GM12874 (cell line): ENCODE measurements around the gene LENG9.

Source experiments
- CTCF ChIP-seq: IDR thresholded peaks from 2 replicates; pipeline ENCODE4 v1.5.1; 2011; ENCODE audit warnings: low read depth, mild to moderate bottlenecking, control low read depth, low read length, moderate library complexity; ENCODE audit not compliant: insufficient read depth

The LENG9 gene

DNA sequence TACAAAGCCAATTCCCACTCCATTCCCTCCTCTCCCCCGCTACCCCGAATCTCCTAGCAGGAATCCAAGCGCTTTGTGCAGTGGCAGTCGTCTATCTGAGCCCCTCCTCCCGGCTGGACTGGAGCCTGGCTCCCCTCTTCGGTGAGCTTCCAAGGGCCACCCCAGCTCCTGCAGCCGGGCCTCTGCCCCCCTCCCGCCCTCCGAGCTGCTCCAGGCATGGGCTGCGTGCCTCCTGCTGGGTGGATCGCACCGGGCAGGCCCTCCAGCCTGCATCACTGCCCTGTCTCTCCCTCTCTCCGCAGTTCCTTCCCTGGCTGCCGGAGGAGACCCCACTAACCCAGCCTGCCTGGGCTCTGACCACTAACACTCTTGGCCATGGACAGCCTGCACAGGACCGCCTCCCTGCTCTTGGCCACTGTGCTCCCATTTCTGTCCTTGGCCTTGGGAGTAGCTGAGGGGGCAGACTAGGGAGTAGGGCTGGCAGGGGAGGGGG, 27.5 kb downstream of the LENG9 start:
- TF ChIP-seq CTCF = no peak

GRCh38 chr19:54435551-54436016, 28.0 kb downstream of the LENG9 start:
- no peak for TF ChIP-seq CTCF

DNA sequence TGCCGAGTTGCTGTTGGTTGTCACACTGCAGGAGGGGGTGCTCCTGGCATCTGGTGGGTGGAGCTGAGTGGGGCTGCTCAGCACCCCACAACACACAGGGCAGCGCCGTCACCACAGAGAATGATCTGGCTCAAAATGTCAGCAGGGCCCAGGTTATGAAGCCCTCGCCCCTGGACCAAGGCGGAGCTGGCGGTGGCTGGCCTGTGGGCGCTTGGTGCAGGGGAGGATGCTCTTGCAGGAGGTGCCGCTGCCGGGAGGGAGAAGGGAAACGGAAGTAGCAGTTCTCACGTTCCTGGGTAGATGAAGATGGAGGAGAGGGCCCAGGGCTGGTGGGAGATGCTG, 28.7 kb downstream of the LENG9 start:
- TF ChIP-seq CTCF = no peak

DNA sequence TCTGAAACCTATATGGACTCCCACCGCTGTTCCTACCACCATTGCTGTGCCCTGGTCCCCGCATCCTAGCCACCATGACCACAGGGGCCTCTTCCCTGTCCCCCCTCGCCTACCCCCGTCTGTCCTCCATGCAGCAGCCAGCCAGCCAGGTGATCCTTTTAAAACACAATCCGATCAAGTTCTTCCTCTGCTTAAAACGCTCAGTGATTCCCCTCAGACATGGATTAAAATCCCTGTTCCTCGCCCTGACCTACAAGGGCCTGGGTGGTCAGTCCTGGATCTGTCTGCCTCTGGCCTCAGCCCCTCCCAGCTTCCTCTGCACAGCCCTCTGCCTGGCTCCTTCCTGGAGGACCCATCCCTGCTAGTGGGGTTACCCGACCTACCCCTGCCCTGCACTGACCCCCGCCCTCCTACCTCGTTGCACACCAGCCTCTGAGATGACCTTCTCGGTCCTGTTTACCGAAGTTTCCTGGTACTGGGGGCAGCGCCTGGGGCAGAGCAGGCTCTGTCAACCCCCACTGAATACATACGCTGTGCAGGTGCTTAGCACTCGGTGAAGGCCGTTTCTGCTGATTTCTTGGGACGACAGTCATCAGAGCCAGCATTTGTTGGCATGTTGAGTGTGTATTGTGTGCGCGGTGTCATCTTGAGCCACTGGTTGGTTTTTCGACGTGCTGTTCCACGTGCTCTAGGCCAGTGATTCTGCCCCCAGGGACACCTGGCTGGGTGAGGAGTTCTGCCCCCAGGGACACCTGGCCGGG, 29.3 kb downstream of the LENG9 start:
- no peak for TF ChIP-seq CTCF

GRCh38 chr19:54433697-54434096, 29.9 kb downstream of the LENG9 start:
- TF ChIP-seq CTCF = no peak

GRCh38 chr19:54432144-54432738, 31.3 kb downstream of the LENG9 start:
- TF ChIP-seq CTCF = no peak

DNA sequence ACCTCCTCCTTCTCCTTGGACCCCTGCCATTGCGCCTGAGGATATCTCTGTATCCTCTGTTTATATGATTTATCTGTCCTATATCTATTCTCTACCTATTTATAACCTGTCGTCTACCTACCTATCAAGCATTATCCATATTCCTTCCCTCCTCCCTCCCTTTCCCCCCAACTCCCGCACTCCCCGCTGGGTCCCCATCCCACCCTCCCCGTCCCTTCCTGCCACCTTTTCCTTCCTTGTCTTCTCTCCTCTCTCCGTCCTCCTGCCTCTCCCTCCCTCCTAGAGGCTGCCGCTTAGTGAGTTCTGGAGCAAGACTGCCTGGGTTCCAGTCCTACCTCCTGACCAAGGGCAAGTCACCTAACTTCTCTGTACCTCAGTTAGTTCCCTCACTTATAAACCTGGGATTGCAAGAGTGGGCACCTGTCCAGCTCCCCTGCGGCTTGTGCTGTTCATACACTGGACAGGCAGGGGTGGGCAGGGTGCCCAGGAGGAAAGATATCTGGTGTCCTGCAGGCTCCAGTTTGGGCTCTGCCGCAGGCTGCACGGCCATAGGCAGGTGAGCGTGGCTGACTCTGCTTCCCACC, 32.2 kb downstream of the LENG9 start:
- TF ChIP-seq CTCF = no peak
